GM12891 (cell line): ENCODE data around the gene TPRKB.
A peak's percentile ranks its signal among the peaks of the same experiment; 100 is the strongest.
"Not testable (repeated sequence)": the region's sequence is repeated elsewhere in the genome, so short reads cannot be mapped to it uniquely, and the experiment has no call there.

Experiments
- DNase-seq: peaks from one replicate; pipeline ENCODE4 v3.0.0; 2011; ENCODE audit warnings: low spot score; ENCODE audit not compliant: insufficient read length
- FAIRE-seq: peaks from 2 replicates; lab custom pipeline; 2011; peaks lifted over from hg19 to GRCh38; lab: Jason Lieb, UNC
- PAX5 ChIP-seq: IDR thresholded peaks from 2 replicates; pipeline ENCODE4 v1.6.1; 2011; ENCODE audit warnings: low read length, moderate library complexity, mild to moderate bottlenecking; ENCODE audit not compliant: insufficient read depth, severe bottlenecking
- POLR2A ChIP-seq: IDR thresholded peaks from 2 replicates; pipeline ENCODE4 v1.6.1; 2011; ENCODE audit warnings: low read depth, low read length, control low read depth
- POLR2AphosphoS5 ChIP-seq: IDR thresholded peaks from 2 replicates; pipeline ENCODE4 v1.6.1; 2011; ENCODE audit warnings: low read depth, low read length, control low read depth
- POU2F2 ChIP-seq: IDR thresholded peaks from 2 replicates; pipeline ENCODE4 v1.6.1; 2011; ENCODE audit warnings: low read depth, mild to moderate bottlenecking, control low read depth, low read length, moderate library complexity
- SPI1 ChIP-seq: IDR thresholded peaks from 2 replicates; pipeline ENCODE4 v1.6.1; 2011; ENCODE audit warnings: low read depth, low read length, control low read depth
- TAF1 ChIP-seq: IDR thresholded peaks from 2 replicates; pipeline ENCODE4 v1.6.1; 2011; ENCODE audit warnings: low read depth, low read length, control low read depth

The TPRKB gene

GRCh38 chr2:73700661-73701447 lies 36.3 kb downstream of the TPRKB start:
- TF ChIP-seq POU2F2 = no peak
- no peak for TF ChIP-seq PAX5
- no peak for TF ChIP-seq TAF1
- no peak for TF ChIP-seq POLR2AphosphoS5
- TF ChIP-seq SPI1 = no peak
- TF ChIP-seq POLR2A = no peak
- no peak for FAIRE-seq

DNA sequence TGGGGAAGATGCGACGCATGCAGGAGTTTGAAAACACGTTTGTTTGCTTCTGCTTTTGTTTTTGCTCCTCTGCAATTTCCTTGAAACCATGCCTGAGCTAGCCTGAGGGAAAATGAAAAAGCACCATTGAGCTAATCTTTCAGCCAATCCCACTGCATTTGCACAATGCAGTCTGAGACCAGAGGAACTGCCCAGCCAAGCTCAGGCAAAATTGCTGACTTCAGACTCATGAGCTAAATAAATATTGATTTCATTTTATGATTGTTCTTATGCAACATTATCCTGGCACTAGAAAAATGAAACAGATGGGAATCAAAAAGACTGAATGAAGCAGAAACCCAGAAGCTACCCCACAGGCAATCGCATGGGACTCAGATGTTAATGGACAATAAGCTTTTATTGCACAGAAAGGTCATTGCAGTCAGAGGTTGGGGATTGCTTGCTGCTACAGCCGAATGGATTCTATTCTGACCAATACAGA lies 37.0 kb downstream of the TPRKB start:
- DNase-seq (no peak), FAIRE-seq (no peak)
- no peak for TF ChIP-seq POLR2A
- TF ChIP-seq SPI1 = no peak
- TF ChIP-seq TAF1 = no peak
- no peak for TF ChIP-seq PAX5
- TF ChIP-seq POU2F2 = no peak
- TF ChIP-seq POLR2AphosphoS5 = no peak

More at GRCh38 chr2:73700661-73701447, 36.3 kb downstream of the TPRKB start:
- no peak for DNase-seq

- no peak for TF ChIP-seq TAF1
- no peak for TF ChIP-seq POLR2AphosphoS5
- TF ChIP-seq PAX5 = no peak
- no peak for TF ChIP-seq POU2F2
- TF ChIP-seq POLR2A = no peak
- no peak for TF ChIP-seq SPI1
- DNase-seq (no peak), FAIRE-seq (no peak)
Measured at GRCh38 chr2:73699437-73699836, 37.7 kb downstream of the TPRKB start.

DNA sequence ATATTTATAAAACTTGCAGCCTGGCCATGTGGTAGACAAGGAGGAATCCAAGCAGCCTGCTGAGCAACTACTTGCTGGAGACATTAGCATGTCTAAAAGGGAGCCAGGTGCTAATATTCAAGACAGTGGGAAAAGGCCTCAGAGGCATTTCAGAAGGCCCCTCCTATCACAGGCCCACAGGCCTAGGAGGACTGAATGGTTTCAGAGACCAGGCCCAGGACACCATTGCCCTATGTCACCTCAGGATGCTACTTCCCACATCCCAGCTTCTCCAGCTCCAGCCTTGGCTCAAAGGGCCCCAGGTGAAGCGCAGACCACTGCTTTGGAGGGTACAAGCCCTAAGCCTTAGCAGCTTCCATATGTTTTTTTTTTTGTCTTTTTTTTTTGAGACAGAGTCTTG lies 39.0 kb downstream of the TPRKB start:
- no peak for DNase-seq
- no peak for TF ChIP-seq POU2F2
- no peak for TF ChIP-seq POLR2AphosphoS5
- TF ChIP-seq TAF1 = no peak
- TF ChIP-seq POLR2A = no peak
- no peak for TF ChIP-seq SPI1
- TF ChIP-seq PAX5 = no peak
- FAIRE-seq = no peak

DNA sequence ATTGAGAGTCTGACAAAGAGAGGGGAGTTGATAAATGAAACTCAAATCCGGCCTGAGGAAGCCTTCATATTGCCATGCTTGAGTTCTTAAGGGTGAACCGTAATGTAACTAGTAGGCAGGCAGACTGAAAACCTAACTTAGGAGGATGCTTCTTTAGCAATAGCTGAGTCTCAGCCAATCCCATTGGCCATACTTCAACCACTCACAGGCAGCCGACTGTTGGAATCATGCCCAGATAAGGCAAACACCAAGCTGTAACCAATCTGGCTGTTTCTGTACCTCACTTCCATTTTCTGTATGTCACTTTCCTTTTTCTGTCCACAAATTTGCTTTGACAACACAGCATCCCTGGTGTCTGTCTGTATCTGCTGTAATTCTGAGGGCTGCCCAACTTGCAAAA lies 39.5 kb downstream of the TPRKB start:
- FAIRE-seq (no peak), DNase-seq (no peak)
- no peak for TF ChIP-seq POLR2AphosphoS5
- no peak for TF ChIP-seq POLR2A
- no peak for TF ChIP-seq PAX5

DNA sequence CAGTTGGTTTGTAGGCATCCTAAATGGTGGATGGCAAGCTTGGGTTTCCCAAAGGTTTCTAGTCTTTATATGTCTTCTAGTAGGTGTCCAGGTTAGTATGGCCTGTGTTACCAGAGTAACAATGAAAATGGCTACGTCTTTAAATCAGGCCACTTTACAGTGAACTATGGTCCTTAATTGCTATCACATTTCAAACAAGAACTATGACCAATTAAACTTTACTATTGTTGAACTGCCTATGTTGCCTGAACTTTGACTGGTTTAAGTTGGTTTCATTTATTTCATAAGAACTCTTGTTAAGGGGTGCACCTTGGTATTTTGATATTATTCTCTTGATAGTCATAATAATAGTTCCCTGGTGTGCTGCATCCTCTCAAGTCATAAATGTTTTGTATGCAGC lies 40.2 kb downstream of the TPRKB start:
- not testable (repeated sequence) for DNase-seq, FAIRE-seq

GRCh38 chr2:73696521-73696920 lies 40.6 kb downstream of the TPRKB start:
- not testable (repeated sequence) for DNase-seq, FAIRE-seq

- DNase-seq = not testable (repeated sequence)
- FAIRE-seq = peak; percentile 85
Measured at GRCh38 chr2:73690372-73691088, 46.6 kb downstream of the TPRKB start.

GRCh38 chr2:73688494-73688893 lies 48.7 kb downstream of the TPRKB start:
- peak; percentile 54 for FAIRE-seq

GRCh38 chr2:73685764-73686438 lies 51.2 kb downstream of the TPRKB start:
- TF ChIP-seq PAX5 (no peak), POLR2A (no peak), SPI1 (no peak), POLR2AphosphoS5 (no peak), POU2F2 (no peak), TAF1 (no peak)
- no peak for FAIRE-seq
- DNase-seq = no peak

More at GRCh38 chr2:73688494-73688893, 48.7 kb downstream of the TPRKB start:
- not testable (repeated sequence) for DNase-seq

GRCh38 chr2:73684905-73685304 lies 52.2 kb downstream of the TPRKB start:
- not testable (repeated sequence) for FAIRE-seq, DNase-seq

DNA sequence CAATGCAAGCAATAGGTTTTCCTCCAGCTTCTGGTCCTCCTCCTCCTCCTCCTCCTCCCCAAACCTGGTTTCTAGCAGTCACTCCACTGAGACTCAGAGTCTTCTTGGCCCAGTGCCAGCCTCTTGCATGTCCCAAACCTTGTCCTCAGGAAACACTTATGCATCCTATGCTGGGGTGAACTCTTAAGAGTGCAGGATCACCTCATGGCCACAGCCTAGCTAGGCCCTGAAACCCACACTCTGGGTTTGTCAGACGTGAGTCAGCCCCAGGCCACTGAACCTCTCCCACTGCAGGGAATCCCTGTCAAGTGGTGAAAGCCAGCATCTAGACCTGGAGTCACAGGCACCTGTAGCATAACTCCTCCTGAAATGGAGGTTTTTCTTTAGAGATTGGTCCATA lies 52.8 kb downstream of the TPRKB start:
- DNase-seq, FAIRE-seq: not testable (repeated sequence)

DNA sequence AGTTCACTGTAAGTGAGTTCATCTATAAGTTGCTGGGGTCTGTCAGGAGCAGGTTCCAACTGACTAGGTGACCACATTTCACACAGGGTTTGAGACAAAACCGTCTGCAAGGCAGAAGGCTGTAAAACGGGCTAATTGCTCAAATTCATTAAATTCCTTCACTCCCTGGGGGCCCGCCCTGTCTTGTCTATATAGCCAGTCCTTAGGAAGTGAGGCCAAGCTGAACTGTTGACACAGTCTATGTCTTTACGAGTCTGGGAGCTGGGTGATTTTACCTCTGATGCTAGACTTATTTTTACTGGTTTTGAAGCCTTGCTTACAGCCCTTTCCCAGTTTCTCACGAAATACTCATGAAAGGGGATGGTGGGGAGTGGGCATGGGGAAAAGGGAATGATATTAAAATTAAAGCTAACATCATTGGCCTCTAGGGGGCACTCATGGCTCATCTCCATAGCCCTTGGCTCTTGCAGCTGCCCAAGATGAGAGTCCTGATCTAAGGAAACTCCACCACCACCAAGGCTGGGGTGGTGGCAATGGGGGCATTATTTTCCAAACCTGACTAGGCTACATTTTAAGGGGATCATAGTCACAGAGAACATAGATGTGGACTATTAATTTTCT lies 57.1 kb downstream of the TPRKB start:
- not testable (repeated sequence) for DNase-seq, FAIRE-seq
